ENCODE measurements around the gene CYP2W1.

Gene CYP2W1

DNA sequence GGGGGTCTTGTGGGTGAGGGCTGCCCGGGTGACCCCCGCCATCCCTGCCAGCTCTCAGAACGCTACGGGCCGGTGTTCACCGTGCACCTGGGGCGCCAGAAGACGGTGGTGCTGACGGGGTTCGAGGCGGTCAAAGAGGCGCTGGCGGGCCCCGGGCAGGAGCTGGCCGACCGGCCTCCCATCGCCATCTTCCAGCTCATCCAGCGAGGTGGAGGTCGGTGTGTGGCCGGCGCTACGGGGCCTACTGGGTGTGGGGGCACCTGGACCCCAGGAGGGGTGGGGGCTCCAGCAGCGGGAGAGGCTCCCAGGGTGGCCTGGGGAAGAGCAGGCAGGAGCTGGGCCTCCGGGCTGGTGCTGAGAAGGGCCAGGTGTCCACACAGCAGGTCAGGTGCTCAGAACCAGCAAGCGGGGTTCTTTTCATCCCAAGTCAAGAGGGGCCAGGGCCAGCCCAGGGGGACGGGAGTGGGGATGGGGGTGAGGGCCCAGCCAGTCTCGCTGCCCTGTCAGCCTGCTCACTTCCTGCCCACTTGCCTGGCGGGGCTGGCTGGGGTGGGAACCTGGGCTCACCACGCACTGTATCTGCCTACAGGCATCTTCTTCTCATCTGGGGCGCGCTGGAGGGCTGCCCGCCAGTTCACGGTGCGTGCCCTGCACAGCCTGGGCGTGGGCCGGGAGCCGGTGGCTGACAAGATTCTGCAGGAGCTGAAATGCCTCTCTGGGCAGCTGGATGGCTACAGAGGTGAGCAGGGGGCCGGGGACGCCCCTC is 1.6 kb downstream of the CYP2W1 start:
- DNase-seq, result no peak

GRCh38 chr7:985127-985416 is 2.1 kb downstream of the CYP2W1 start:
- no peak for DNase-seq

- no peak for DNase-seq
Observed at GRCh38 chr7:985915-986741, 3.1 kb downstream of the CYP2W1 start.

DNA sequence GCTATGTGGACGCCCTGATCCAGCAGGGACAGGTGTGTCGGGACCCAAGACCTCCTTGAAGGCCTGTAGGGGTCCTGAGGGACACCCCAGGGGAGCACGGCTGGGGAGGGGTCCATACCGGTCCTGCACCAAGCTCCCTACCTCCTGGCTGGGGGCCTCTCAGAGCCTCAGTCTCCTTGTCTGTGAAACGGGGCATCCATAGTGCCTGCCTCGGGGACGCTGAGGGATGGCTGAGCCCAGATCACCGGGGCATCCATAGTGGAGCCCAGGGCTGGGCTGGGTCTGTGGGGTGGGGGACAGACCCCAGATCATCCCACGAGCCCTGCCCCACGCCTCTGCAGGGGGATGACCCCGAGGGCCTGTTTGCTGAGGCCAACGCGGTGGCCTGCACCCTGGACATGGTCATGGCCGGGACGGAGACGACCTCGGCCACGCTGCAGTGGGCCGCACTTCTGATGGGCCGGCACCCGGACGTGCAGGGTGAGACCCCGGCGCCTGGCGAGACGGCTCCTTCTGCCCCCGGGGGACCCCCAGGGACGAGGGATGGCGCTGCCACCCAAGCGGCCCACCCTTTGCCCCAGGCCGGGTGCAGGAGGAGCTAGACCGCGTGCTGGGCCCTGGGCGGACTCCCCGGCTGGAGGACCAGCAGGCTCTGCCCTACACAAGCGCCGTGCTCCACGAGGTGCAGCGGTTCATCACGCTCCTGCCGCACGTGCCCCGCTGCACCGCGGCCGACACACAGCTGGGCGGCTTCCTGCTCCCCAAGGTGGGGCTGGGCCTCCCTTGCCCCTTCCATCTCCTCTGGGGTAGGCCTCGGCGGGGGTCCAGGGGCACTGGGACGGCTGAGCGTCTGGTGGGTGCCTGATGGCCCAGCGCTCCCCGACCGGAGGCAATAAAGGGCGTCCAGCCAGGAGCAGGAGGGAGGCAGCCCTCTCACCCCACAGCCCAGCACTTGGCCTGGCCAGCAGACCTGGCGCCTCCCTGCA is 4.1 kb downstream of the CYP2W1 start:
- no peak for DNase-seq

GRCh38 chr7:987909-988308 is 4.9 kb downstream of the CYP2W1 start:
- no peak for DNase-seq

DNA sequence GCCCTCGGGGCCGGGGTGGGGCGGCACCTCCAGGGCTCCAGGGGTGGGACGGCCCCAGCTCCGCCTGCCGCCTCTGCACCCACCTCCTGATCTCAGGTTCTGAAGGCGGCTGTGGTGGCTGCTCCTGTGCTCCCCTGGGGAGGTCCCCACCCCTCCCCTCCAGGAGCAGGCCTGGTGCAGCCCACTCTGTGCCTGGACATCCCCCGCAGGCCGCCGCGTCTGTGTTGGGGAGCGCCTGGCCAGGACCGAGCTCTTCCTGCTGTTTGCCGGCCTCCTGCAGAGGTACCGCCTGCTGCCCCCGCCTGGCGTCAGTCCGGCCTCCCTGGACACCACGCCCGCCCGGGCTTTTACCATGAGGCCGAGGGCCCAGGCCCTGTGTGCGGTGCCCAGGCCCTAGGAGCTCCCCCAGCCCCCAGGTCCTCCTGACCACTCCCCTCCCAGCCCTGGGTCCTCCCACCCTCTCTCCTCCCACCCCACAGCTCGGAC is 5.5 kb downstream of the CYP2W1 start:
- no peak for DNase-seq

DNA sequence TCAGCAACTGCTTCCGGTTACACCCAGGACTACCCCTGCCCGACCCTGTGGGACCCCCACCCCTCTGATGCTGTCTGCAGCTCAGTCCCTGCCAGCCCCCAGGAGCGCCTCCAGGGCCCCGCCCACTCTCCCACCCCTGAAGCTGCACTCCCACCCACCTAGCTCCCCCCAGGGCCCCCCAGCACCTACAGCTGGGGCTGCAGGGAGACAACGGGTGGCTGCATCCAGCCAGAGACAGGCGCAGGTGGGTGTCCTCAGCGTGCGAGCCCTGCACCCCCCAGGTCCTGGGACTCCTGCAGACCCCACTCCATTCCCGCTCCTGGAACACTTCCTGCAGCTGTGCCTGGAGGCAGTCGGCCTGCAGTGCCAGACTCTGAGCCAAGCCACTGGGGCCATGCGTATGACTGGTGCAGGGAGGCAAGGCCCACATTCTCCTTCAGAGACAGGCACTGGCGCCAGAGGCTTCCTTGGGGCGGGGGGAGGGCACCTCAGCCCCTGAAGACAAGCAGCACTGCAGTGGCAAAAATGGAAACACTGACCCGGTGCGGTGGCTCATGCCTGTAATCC is 6.1 kb downstream of the CYP2W1 start:
- DNase-seq, result no peak

DNA sequence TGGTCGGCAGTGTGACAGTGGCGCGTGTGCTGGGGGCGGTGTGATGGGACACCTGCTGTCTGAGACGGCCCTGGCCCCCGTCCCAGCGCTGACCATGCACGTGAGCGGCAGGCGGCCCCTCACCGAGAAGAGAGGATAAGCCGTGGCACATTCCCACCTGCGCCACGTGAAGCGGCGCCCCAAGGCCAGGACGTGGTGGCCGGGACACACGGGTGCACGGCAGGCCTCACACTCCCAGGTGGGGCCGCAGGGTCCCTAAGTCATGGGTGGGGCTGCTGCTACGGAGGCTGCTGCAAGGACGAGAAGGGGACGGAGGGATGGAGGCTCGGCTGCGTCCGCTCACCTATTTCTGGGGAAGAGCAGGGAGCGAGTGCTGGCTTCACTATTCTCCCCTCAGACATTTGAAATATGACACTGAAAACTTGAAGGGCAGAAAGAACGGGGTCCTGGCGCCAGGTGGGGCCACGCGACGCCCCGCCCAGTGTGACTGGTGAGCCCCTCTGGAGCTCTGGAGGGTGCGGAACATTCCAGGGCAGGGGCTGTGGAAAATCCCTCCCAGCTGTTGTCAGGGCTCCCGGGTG is 7.5 kb downstream of the CYP2W1 start:
- DNase-seq, result no peak

DNA sequence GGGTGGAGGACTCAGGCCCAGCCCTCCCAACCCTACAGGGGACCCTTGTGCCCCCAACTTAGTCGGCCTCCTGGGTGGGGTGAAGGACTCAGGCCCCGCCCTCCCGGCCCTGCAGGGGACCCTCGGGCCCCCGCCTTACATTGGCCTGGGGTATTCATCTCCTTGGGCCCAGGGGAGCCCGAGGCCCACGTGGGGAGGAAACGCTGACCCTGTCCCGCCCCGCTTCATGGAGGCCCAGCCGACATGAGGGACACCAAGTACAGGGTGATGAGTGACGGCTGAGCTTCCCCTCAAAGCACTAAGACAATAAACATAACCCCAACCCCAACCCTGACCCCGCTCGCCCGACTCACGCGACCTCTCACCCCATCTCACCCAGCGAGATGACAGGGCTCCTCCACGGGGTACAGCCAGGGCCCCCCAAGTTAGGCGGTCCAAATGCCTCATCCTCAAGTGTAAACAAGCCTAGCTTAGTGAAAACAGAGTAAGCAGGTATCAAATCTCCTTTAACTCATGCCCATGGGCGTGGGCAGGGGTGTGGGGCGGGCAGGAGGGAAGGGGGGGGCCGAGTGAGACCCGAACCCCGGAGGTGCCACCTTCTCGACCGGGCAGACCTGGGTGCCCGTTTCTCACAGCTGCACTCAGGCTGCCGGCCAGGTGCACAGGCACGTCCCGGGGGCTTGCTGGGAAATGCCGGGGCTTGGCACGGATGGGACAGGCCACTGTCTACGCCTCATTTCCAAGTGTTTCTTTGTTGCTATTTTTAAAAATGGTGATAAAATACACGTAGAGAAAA is 8.2 kb downstream of the CYP2W1 start:
- DNase-seq, result no peak

DNA sequence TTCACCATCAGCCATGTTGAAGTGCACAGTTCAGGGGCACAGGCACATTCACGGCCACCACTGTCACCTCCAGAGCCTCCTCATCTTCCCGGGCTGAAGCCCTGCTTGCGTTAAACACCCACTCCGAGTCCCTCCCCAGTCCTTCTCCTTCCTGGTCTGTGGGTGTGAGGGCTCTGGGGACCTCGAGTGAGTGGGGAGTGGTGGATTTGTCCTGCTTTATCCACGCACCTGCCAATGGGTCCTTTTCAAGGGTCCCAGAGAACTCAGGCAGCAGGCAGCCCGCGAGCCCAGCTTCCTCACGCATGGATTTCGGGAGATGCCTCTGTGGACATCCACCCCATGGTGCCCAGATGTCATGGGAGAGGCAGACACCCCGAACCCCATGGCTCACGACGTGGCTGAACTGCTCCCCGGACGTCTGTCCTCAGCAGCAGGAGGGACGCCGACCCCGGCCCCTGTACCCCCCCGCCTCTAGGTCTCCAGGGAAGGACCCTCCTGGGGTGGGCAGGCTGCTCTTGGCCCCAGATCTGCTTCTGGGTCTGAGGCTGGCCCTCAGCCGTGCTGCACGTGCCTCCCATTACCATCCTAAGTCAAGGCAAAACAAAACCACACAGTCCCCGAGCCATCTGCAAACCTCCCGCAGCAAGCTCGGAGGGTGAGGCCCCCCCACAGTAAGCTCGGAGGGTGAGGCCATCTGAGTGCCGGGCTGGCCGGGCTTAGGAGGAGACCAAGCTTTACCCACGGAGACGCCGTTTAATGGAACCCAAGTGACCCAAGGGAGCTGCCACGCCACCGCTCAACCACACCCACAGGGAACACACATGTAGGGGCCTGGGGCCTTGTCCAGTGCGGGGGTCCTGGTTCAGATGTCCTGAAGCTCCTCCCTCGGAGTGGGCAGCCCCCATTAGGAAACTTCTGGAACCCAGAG is 9.0 kb downstream of the CYP2W1 start:
- DNase-seq, result no peak

- peak; percentile 85 for DNase-seq
Observed at GRCh38 chr7:992709-993607, 10.0 kb downstream of the CYP2W1 start.

- DNase-seq, result no peak
Observed at GRCh38 chr7:994592-995308, 11.8 kb downstream of the CYP2W1 start.

DNA sequence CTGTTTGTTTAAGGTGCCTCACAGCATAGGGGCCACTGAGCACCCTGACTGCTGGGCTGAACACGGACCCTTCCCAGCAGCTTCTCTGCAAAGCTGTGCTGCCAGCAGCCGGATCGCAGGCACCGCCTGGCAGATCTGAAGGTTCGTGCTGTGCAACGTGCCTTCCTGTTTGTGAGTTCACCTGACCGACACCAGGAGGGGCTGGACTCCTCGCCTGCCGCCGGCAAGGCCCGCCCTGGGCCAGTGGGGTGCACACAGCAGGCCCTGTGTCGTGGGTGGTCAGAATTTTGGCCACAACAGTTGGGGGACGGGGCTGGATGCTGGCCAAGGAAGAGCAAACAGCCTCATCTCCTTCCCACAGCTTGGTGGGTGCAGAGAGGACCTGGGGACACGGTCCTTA is 12.6 kb downstream of the CYP2W1 start:
- DNase-seq, result no peak

DNA sequence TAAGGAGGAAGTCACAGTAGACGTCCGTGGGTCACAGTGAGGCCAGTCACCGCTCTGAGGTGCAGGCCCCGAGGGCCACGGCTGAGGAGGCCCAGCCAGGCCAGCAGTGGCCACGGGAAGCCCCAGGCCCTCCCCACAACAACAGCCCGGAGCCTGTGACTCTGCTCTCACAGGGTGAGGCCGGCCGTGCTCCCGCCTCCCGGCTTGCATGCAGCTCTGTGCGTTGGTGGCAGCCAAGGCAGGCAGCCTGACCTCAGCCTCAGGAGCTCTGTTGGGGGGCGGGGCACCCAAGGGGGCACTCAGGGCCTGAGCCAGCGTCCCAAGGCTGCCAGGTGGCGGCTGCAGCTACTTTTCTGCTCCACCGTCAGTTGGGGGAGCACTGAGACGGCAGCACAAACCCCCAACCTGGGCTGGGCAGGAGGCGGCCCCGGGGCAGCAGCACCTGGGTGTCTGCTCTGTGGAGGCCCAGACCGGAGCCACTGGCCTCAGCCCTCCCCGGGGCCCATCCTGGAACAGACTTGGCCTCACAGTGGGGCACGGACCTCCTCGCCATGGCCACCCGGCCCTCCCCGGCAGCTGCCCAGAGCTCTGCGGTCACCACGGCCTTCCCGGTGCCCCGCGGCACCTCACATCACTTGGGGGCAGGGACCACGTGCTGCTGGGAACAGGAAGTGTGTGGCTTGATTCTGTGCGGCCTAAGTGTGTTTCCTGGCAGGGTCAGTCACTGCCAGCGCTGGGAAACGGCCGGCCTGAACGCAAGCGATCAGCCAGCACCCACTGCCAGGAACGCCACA is 13.3 kb downstream of the CYP2W1 start:
- no peak for DNase-seq

DNA sequence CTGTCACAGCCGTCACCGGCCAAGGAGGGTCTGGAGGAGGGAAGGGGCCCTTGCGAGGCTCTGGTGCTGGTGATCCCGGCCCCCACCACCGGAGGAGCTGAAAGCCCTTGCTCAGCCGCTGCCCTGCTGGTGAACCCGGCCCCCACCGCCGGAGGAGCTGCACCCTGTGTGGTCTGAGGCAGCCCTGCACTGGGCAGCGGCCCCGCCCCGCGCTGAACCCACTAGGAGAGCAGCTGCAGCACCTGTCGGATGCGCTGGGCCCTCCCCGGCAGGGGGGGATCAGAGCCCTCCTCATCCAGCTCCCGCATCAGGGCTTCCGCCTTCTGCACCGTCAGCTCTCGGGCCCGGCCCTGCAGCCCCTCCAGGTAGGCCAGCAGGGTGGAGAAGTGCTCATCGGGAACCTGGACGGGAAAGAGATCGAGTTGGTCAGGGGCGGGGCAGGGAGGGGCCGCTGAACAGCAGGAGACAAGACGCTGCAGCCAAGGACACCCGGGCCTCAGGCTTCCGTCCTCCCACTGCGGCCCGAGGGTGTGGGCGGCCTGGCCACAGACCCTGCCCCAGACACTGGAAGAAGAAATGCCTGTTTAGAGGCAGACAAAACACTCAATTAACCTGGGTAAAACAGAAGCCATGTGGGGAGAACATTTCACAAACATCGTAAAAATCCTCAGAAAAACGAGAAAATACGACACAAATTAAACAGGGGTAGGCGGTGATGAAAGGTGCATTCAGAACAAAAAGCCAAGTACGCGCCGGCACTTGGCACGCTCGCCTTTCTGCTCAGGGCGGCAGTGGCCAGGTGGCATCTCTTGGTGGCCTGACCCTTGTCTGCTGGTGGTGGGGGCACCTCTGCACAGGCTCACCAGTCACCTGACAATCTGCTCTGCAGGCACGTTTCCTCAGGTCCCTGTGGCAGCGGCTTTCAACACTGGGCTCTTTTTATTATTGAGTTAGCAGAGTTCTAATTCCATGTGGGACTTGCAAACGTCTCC is 14.7 kb downstream of the CYP2W1 start:
- DNase-seq, result no peak

- no peak for DNase-seq
Observed at GRCh38 chr7:999149-999879, 16.3 kb downstream of the CYP2W1 start.

All from central memory CD4-positive, alpha-beta T cell (primary cell).